AG08395 (cell line): ENCODE data around the gene PBRM1.
"Not testable (repeated sequence)": the region's sequence is repeated elsewhere in the genome, so short reads cannot be mapped to it uniquely, and the experiment has no call there.

Experiments
- DNase-seq: peaks from one replicate; pipeline ENCODE4 v3.0.0; 2012; ENCODE audit warnings: mixed read lengths, low spot score

Gene PBRM1

GRCh38 chr3:52685709-52686691, at the start of gene PBRM1, which contains the start of gene GNL3:
PBRM1 (minus strand) TSS chr3:52685913.
GNL3 (plus strand) TSS chr3:52686032; CDS start chr3:52686093, 61 bp downstream.
- DNase-seq: peak; percentile 93

DNA sequence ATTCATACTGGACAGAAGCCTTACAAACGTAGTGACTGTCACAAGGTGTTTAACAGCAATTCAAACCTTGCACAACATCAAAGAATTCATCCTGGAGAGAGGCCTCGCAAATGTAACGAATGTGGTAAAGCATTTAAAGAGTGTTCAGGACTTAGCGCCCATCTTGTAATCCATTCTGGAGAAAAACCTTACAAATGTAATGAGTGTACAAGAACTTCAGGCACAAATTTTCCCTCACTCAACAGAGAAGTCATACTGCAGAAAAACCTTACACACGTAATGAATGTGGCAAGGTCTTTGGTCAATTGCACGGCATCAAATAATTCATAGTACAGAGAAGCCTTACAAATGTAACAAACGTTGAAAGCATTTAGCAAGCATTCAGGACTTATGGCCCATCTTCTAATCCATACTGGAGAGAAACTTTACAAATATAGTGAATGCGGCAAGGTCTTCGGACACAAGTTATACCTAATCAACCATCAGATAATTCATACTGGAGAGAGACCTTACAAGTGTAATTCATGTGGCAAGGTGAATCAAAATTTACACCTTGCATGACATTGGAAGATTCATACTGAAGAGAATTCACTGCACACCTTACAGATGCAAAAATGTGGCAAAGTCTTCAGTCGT, 47.7 kb upstream of the PBRM1 start:
- no peak for DNase-seq

GRCh38 chr3:52731590-52731989, 45.9 kb upstream of the PBRM1 start:
- no peak for DNase-seq

DNA sequence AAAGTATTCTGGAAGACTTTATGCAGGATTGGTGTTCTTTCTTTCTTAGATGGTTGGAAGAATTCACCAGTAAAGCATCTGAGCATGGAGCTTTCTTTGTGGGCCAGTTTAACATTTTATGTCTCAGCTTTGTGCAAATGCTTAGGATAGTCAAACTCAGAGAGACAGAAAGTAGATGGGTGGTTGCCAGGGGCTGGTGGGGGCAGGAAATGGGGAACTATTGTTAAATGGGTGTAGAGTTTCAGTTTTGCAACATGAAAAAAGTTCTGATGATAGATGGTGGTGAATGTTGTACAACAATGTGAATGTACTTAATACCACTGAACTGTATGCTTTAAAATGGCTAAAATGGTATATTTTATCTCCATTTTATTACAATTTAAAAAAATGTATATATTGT, 45.0 kb upstream of the PBRM1 start:
- DNase-seq: no peak

DNA sequence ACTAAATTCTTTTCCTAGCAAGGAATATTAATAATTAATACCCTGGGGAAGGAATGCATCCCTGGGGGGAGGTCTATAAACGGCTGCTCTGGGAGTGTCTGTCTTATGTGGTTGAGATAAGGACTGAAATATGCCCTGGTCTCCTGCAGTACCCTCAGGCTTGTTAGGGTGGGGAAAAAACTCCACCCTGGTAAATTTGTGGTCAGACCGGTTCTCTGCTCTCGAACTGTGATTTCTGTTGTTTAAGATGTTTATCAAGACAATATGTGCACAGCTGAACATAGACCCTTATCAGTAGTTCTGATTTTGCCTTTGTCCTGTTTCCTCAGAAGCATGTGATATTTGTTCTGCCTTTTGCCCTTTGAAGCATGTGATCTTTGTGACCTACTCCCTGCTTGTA, 43.0 kb upstream of the PBRM1 start:
- DNase-seq: not testable (repeated sequence)

GRCh38 chr3:52724511-52724910, 38.8 kb upstream of the PBRM1 start:
- DNase-seq: no peak

GRCh38 chr3:52723935-52724334, 38.2 kb upstream of the PBRM1 start:
- DNase-seq: no peak

DNA sequence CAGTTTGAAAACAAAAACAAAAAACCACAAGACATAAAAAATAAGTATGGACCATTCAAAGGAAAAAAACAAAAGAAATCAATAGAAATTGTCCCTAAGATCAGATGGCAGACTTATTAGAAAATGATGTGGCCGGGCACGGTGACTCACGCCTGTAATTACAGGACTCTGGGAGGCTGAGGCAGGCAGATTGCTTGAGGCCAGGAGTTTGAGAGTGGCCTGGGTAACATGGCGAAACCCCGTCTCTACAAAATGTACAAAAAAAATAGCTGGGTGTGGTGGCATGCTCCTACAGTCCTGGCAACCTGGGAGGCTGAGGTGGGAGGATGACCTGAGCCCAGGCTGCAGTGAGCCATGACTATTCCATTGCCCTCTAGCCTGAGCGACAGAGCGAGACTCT, 36.8 kb upstream of the PBRM1 start:
- DNase-seq: no peak

DNA sequence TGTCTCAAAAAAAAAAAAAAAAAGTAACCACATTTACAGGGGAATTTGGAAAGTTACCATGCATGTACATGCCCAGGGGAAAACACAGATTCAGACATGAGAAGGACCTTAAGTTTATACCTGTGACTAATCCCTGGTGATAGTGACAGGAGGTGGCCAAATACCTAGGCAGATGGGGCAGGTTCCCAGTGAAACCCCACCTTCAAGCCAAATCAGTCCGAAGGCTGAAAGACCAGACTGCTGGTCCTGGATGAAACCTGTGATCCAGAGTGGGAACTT, 36.0 kb upstream of the PBRM1 start:
- no peak for DNase-seq

GRCh38 chr3:52721002-52721729, 35.5 kb upstream of the PBRM1 start:
- no peak for DNase-seq

GRCh38 chr3:52719618-52720017, 33.9 kb upstream of the PBRM1 start:
- no peak for DNase-seq

DNA sequence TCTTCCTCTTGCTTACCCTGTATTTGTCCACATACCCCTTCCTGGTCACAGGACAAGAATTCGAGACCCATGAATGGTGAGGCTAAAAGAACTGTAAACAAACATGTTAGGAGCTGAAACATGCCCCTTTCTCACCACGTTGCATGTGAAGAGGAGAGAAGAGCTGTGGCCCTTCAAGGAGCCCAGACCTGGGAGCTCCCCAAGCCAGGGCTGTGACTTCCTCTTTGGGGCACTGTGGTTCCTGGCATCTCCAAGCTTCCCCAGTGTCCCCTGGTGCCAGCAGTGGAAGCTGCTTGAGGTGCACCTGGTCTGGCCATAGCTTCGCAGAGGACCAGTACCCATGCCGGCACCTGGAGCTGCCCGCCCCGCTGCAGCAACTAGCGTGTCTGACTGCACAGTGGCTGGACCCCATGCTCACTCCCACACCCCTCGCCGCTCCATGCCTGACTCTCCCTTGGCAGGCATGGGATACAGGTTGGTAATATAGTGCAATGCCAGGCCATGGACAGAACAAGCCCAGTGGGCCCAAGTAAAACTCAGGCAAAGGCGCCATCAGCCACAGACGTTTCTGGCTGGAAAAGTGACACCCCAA, 30.1 kb upstream of the PBRM1 start:
- DNase-seq: no peak

- no peak for DNase-seq
These were observed 28.9 kb upstream of the PBRM1 start for GRCh38 chr3:52714335-52715302.

DNA sequence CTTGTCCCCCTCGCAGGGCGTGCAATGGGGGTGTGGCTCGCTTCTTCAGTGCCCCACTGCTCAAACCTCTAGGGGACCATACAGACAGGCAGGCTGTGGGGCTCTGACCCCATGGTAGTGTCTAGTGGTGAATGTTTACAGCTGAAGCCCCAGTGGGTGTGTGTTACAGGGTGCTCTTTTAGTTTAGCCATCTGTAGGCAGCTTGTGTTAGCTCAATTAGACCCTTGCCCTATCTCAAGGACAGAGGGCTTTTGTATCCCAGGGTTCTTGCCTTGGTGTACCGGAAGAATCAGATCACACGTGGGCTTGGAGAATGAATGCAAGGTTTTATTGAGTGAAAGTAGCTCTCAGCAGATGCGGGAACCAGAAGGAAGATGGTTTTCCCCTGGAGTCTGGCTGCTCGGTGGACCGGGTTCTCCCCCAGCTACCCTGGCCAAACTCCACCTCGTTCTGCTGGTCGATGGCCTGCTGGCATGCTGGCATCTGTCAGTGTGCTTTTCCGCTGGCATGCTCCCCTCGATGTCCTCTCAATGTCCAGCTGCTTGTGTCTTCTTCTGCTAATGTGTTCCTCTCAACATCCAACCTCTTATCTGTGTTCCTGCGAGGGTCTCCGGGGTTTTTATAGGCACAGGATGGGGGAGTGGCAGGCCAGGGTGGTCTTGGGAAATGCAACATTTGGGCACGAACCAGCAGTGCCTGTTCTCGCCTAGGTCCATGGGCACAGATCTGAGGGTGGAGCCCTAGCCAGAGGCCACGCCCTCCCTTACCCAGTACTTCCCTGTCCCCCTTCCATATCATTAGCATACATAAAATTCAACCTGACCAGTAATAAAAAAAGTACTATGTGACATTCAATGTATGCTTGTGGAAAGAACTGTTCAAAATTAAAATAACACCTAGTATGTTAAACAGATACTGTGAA, 26.8 kb upstream of the PBRM1 start:
- DNase-seq: no peak

GRCh38 chr3:52710512-52710911, 24.8 kb upstream of the PBRM1 start:
- DNase-seq: no peak

DNA sequence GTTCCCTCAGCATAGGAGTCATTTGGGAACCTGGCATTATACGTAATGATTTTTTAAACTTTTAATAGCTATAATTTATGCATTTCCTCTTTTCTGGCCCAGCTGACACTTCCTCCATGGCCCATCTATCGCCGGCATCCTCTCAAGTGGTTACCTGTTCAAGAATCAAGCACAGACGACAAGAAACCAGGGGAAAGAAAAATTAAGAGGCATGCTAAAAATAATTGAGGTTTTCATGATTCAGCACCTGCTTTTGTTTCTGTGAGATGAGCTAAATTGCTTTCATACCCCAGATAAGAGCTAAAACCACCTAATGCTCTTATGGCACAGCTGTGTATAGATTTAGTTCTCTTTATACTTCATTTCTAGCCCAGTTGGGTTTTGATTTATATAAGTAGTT, 21.9 kb upstream of the PBRM1 start:
- DNase-seq: no peak

DNA sequence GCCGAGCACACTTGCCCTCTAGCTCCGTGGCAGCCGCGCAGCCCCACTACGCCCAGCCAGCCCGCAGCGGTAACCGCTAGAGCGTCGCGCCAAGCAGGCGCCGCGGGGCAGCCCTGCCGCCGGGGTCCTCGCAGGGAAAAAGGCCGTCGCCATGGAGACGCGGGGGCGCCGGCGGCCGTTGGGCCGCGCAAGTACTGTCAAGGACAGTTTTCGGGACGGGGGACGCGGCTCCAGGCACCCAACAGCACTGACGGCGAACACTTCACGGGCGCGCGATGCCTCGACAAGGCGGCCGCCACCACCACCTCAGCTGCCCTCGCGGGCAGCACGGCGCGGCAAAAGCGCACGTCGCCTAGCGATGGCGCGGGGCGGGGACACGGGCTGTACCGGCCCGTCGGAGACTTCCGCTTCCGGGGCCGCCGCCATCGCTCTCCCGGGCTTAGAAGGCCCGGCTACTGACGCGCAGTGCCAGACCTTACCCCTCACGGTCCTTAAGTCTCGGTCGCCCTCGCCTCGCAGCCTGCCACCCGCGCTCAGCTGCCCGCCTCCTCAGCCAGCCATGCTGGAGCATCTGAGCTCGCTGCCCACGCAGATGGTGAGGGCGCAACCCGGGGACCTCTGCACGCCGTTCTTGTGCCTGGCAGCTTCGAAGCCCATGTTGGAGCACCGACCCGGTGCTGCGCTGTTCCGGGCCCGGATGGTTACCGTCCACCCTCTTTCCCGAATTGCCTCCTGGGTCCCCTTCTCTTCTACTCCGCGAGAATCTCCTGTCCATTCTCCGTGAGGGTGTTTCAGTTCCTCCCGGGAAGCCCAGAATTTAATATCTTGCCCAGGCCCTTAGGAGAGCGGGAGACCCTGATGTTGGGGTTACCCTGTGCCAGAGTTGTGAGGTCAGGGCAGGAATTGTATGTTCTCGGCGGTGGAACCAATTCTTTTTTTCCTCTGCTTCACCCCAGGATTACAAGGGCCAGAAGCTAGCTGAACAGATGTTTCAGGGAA, 20.3 kb upstream of the PBRM1 start, which contains the start of the genes GLT8D1 and SPCS1:
Gene GLT8D1, minus strand, starts transcription at position 104 of the 999 bp plus-strand sequence. CDS start 5,331 bp downstream, outside the sequence.
Gene SPCS1, plus strand, starts transcription at position 419 of the 999 bp plus-strand sequence. Its CDS starts 141 bp downstream, at position 560.
- DNase-seq: peak; percentile 92

DNA sequence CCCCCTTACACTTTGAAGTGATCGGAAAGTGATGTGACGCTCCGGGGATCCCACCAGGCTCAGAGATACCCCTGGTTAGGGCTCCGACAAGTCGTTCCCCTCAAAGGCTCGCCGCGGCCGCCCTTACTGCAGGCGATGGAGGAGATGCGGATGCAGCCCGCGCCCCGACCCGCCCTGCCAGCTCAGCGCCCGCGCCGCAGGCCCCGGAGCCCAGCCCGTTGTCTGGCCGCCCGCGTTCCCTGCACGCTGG, 19.6 kb upstream of the PBRM1 start:
- DNase-seq: no peak
